ENCODE data around the gene WWOX.

- TF ChIP-seq, protein P1, sequence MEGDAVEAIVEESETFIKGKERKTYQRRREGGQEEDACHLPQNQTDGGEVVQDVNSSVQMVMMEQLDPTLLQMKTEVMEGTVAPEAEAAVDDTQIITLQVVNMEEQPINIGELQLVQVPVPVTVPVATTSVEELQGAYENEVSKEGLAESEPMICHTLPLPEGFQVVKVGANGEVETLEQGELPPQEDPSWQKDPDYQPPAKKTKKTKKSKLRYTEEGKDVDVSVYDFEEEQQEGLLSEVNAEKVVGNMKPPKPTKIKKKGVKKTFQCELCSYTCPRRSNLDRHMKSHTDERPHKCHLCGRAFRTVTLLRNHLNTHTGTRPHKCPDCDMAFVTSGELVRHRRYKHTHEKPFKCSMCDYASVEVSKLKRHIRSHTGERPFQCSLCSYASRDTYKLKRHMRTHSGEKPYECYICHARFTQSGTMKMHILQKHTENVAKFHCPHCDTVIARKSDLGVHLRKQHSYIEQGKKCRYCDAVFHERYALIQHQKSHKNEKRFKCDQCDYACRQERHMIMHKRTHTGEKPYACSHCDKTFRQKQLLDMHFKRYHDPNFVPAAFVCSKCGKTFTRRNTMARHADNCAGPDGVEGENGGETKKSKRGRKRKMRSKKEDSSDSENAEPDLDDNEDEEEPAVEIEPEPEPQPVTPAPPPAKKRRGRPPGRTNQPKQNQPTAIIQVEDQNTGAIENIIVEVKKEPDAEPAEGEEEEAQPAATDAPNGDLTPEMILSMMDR (IDR thresholded peaks at IDR 0.05): no peak
- no peak for TF ChIP-seq POLR2AphosphoS5 (IDR thresholded peaks at IDR 0.05)
These were observed 854.1 kb downstream of the WWOX start for GRCh38 chr16:78953526-78953925.
